Stimulated activated CD8-positive, alpha-beta memory T cell treated with anti-CD3 and anti-CD28 coated beads, Interleukin-7, amount 100 ng/mL, for 4 hours (primary cell): ENCODE data around the gene SMIM10L1.

ENCODE experiments used
- DNase-seq, 2 donors: peaks; one replicate each; pipeline ENCODE4 v3.0.0-alpha.2; 2020; ENCODE audit warnings: low read depth in 2 of 2

Gene SMIM10L1

GRCh38 chr12:11171145-11171968 lies at the start of gene SMIM10L1:
SMIM10L1 (plus strand) TSS chr12:11171194; CDS start chr12:11171357, 163 bp downstream.
- DNase-seq: peak; percentile 75 to 84

GRCh38 chr12:11130382-11130781 lies 40.6 kb upstream of the SMIM10L1 start:
- no peak for DNase-seq

GRCh38 chr12:11130999-11131398 lies 40.0 kb upstream of the SMIM10L1 start:
- DNase-seq: no peak

- no peak for DNase-seq
These were observed 37.8 kb upstream of the SMIM10L1 start for GRCh38 chr12:11133162-11133561.

- DNase-seq: no peak
These were observed 37.2 kb upstream of the SMIM10L1 start for GRCh38 chr12:11133816-11134215.

GRCh38 chr12:11134305-11134704 lies 36.7 kb upstream of the SMIM10L1 start, which contains the start of gene TAS2R30:
TAS2R30 (minus strand) TSS chr12:11134644; CDS start chr12:11134244, 400 bp downstream.
- DNase-seq: no peak

GRCh38 chr12:11136075-11136474 lies 34.9 kb upstream of the SMIM10L1 start:
- DNase-seq: no peak

- no peak for DNase-seq
These were observed 27.6 kb upstream of the SMIM10L1 start for GRCh38 chr12:11143352-11143751.

- no peak for DNase-seq
These were observed 26.7 kb upstream of the SMIM10L1 start for GRCh38 chr12:11144297-11144696.

- no peak for DNase-seq
These were observed 23.6 kb upstream of the SMIM10L1 start for GRCh38 chr12:11147420-11147819.

GRCh38 chr12:11150832-11151231 lies 20.2 kb upstream of the SMIM10L1 start:
- no peak for DNase-seq

GRCh38 chr12:11152725-11153124 lies 18.3 kb upstream of the SMIM10L1 start:
- DNase-seq: no peak

- no peak for DNase-seq
These were observed 16.5 kb upstream of the SMIM10L1 start for GRCh38 chr12:11154400-11154925.

GRCh38 chr12:11158885-11159444 lies 12.0 kb upstream of the SMIM10L1 start:
- no peak for DNase-seq

GRCh38 chr12:11162502-11162901 lies 8.5 kb upstream of the SMIM10L1 start:
- no peak for DNase-seq

GRCh38 chr12:11164384-11164783 lies 6.6 kb upstream of the SMIM10L1 start:
- DNase-seq: no peak

- DNase-seq: no peak
These were observed 4.7 kb upstream of the SMIM10L1 start for GRCh38 chr12:11166300-11166699.

GRCh38 chr12:11170810-11171144 lies 217 bp upstream of the SMIM10L1 start:
- DNase-seq: no peak

- DNase-seq: no peak
These were observed 1.1 kb downstream of the SMIM10L1 start for GRCh38 chr12:11171969-11172675.

- no peak for DNase-seq
These were observed 3.0 kb downstream of the SMIM10L1 start for GRCh38 chr12:11174022-11174421.

GRCh38 chr12:11178250-11178649 lies 7.3 kb downstream of the SMIM10L1 start:
- no peak for DNase-seq

- DNase-seq: no peak
These were observed 11.5 kb downstream of the SMIM10L1 start for GRCh38 chr12:11182529-11182928.

- DNase-seq: no peak
These were observed 12.0 kb downstream of the SMIM10L1 start for GRCh38 chr12:11183011-11183410.
